ENCODE data around the gene BCL2L11.

BCL2L11 gene

GRCh38 chr2:111145103-111145760 lies 24.5 kb downstream of the BCL2L11 start:
- no peak for DNase-seq

- no peak for DNase-seq
These were observed 25.2 kb downstream of the BCL2L11 start for GRCh38 chr2:111145951-111146350.

GRCh38 chr2:111148225-111148873 lies 27.6 kb downstream of the BCL2L11 start:
- DNase-seq = no peak

DNA sequence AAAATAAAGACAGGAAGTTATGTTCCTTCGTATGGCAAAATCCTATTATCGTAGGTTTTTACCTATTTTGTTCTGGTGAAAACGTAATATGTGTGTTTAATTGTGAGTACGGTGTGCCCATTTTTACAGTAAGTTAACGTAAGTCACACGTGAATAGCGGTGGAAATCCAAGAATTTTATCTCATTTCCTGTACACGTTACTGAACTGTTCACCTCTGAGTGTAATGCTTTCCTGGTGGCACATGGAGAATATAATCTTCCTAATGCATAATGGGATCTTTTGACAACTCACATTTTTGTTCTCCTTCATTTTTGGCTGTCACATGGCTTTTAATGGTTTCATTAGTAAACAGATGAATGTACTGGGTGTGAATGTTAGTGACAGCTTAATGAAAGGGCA lies 28.2 kb downstream of the BCL2L11 start:
- DNase-seq = no peak

DNA sequence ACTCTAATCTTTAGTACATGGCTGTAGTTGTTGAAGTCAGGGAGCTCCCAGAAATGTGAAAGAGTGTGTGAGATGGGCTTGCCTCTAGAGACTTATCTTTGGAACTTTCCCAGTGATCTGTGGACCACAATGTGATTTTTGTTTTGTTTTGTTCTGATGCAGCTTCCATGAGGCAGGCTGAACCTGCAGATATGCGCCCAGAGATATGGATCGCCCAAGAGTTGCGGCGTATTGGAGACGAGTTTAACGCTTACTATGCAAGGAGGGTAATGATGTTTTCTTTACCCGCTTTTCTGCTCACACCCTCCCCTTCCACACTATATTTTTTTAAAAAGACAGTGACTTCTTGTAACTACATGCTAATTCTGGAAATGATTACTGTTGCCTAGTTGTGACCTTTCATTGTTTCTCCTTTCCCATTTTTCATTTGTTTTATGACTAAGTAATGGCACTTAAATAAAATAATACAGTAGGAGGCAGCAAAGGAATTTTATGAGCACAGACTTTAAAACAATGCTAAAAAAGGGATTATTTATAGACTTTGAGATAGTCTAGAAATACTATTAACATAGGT lies 29.3 kb downstream of the BCL2L11 start:
- no peak for DNase-seq

DNA sequence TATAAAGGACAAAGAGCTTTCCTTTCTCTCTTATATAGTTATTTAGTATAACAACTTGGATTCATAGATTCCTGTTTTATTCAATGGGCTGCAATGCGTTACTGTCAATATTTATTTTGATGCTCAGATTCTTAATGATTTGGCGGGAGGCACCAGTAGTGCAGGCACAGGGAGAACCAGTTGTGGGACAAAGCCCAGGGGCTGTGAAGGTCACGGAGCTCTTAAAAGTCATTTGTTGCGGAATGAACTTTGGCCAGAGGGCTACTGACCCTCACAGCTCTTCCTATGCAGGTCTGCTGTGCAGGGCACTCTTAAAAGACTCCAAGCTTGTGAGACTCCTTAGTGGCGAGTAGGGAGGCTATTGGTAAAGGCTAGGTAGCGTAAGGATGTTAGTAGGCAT lies 34.0 kb downstream of the BCL2L11 start:
- DNase-seq = no peak

GRCh38 chr2:111155610-111156009 lies 34.9 kb downstream of the BCL2L11 start:
- no peak for DNase-seq

GRCh38 chr2:111156529-111156928 lies 35.8 kb downstream of the BCL2L11 start:
- DNase-seq = no peak

DNA sequence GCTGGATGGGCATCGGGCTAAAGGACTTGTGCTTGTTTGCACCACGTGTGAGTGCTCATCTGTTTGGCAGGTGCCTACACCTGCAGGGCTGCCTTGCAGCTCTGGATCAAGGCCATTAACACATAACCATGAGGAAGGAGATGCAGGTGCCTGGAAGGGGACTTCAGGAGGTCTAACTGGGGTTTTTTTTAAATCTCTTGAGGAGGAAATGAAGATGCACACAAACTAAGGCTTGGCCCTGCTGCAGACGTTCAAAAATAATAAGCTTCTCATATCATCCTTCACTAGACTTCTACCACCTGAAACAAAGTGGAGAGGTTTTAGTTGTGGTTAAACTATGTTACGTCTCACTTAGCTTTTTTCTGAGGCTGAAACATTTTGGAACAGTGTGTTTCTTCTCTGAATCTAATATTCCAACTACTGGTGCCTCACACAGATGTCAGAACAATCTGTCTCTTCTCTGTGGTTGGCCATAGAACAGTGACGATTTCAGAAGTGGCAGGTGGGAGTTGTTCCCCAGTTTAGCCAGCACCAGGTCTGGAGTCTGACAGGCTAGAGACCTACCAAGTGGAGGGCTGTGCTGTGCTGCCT lies 36.5 kb downstream of the BCL2L11 start:
- DNase-seq = no peak

DNA sequence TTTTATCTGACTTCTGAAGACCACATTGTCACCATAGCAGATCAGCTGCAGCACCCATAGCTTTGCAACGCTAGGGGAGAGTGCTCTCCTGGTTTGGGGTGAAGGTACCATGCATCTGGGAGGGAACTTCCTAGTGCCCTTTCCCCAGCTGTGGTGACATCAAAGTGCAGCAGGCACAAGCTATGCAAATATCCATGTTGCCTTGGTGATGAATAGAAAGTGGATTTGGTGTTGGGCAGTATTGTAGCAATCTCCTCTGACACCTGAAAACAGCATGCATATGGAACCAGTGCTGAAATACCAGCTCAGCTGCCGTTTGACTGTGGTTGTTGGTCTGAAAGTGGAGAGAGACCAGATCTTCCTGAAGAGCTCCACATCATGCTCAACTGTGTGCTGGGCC lies 37.1 kb downstream of the BCL2L11 start:
- no peak for DNase-seq

DNA sequence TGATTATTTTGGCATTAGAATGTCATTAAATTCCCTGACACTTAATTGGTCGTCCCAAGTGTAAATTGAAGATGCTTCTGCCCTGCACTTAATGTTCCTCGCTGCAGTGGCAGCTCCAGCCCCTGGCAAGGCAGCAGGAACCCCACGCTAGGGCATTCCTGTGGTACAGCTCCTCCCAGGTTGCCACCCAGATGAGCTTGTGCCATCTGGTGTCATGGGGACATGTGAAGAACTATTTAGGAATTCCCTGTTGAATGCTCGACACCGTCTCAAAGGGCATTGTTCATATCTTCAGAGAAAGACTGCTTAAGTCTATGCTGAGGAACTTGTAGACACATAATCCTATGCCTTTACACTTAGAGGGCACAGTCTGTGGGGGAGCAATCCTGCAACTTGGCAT lies 38.9 kb downstream of the BCL2L11 start:
- no peak for DNase-seq

DNA sequence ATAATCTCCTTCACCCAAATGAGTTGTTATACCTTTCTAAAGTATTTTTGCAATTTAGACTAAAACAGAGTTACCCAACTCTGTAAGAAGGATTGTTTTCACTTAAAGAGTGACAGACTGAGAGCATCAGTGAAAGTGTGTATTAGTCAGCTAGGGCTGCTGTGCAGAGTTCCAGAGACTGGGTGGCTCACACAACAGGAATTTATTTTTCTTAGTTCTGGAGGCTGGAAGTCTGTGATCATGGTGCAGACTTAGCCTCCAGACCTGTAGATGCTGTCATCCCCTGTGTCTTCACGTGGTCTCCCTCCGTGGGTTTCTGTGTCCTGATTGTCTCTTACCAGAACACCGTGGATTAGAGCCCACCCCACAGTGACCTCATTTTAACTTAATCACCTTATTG lies 40.0 kb downstream of the BCL2L11 start:
- DNase-seq = no peak

- no peak for DNase-seq
These were observed 41.3 kb downstream of the BCL2L11 start for GRCh38 chr2:111161971-111162370.

- peak; percentile 40 for DNase-seq
These were observed 42.1 kb downstream of the BCL2L11 start for GRCh38 chr2:111162718-111163331.

DNA sequence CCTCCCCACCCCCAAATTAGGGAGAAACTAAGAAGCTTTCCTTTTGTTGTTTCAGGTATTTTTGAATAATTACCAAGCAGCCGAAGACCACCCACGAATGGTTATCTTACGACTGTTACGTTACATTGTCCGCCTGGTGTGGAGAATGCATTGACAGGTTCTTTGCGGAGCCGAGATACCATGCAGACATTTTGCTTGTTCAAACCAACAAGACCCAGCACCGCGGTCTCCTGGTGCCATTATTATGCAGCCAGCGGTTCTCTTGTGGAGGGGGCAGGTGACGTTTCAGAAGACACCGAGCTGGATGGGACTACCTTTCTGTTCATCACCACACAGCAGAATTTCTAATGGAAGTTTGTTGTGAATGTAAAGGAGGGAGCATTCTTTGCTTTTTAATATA lies 43.4 kb downstream of the BCL2L11 start:
- DNase-seq = no peak

GRCh38 chr2:111165084-111165483 lies 44.4 kb downstream of the BCL2L11 start:
- DNase-seq = no peak

GRCh38 chr2:111166115-111166514 lies 45.4 kb downstream of the BCL2L11 start:
- no peak for DNase-seq

- DNase-seq = no peak
These were observed 46.6 kb downstream of the BCL2L11 start for GRCh38 chr2:111167076-111167862.

- no peak for DNase-seq
These were observed 47.1 kb downstream of the BCL2L11 start for GRCh38 chr2:111167863-111168162.

DNA sequence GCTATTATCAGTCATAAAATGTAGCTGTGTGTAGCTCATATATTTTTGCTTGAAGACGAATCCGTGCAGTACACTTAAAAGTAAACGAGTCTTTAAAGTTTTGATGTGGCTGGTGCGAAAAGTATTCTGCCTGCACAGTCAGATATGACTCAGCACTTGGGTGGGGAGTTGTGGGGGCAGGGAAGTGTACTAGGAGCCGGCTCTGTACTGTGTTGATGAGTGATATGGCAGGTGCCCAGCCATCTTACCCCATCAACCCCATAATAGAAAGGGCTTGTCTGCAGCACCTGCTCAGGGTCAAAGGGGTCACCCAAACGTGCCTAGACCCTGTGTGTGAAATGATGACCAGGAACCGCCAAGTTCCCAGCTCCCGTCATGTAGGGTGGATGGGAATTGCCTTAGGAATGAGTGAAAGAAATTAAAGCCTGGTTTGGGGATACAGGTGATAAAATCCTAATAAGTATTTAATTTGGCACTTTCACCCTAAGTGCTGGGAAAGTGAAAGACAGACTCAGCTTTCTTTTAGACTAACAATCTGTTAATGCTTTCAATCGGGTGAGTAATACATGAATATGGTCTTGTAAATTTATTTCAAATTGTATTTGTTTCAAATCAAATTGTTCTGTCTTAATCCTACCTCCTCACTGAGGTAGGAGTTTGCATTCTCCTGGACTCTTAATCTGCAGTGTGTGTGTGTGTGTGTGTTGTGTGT lies 48.0 kb downstream of the BCL2L11 start:
- peak; percentile 86 for DNase-seq

DNA sequence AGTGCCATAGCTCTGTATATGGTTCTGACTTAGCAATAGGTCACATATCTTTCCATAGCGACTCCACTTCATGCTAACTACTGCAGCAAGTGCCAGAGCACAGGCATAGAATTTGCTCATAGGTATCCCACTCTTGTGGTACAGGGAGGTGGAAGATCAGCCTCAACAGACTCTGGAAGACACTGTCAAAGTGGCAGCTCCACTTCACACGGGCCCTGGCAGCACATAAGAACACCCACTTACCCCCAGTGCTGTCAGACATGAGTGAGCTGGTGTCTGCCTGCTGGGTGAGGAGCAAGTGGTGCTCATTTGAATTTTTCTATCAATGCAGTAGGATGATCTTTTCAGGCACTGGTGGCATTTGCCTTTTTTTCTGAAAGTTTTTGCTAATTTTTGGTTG lies 48.6 kb downstream of the BCL2L11 start:
- DNase-seq = no peak

- DNase-seq = no peak
These were observed 49.2 kb downstream of the BCL2L11 start for GRCh38 chr2:111169924-111170323.

Data from activated CD4-positive, alpha-beta T cell treated with anti-CD3 and anti-CD28 coated beads, Interleukin-2, amount 50 U/mL, for 16 hours (primary cell).